ENCODE results near the gene TRMT61A.

Gene TRMT61A

DNA sequence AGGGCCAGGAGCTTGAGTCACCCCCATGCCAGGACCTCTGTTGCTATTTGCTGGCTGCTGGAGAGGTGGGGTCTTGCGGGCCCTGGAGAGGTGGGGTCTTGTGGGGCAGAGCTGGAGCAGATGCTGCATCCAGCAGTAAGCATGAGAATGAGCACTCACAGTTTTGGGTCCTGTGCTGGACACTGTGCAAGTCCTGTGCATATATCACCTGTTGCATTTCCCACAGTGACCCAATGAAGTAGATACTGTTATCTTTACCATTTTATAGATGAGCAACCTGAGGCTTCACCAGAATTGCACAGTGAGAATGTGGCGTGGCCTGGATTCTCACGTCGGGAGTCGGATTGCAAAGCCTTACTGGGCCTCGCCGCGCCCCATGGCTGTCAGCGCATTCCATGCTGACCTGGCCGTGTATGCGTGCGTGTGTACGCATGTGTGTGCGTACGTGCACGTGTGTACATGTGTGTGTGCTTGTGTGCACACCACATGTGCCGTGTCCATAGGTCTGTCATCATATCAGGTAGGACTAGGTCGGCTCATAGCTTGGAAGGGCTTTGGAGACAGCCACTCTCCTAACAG lies 45.8 kb downstream of the TRMT61A start:
- no peak for DNase-seq

DNA sequence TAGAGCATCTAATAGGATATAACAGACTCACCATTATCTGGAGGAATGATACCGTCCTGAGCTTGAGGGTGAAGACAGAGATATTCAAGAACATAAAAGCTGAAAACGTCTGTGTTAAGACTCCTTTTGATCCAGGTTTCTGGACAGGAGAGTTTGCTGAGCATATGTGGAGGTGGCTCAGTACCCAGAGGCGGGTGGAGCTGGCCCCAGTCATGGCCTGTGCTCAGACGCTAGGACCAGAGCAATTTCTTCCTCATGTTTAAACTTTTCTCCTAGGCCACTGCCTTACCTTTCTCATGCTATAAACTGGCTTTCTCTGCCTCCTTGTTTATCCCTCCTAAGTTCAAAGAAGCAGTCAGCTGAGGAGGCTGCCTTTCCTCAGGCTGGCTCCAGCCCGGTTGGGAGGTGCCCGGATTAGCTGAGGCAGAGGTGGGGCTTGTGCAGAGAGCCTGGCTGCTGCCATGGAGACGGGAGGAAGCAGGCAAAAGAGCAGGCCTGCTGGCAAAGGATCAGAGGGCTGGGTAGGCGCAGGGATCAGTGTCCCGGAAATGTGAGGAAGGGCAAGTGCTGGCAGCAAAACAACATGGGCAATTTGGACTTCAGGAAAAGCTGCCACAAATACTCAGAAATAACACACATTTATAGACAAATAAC lies 47.5 kb downstream of the TRMT61A start:
- DNase-seq, result no peak

DNA sequence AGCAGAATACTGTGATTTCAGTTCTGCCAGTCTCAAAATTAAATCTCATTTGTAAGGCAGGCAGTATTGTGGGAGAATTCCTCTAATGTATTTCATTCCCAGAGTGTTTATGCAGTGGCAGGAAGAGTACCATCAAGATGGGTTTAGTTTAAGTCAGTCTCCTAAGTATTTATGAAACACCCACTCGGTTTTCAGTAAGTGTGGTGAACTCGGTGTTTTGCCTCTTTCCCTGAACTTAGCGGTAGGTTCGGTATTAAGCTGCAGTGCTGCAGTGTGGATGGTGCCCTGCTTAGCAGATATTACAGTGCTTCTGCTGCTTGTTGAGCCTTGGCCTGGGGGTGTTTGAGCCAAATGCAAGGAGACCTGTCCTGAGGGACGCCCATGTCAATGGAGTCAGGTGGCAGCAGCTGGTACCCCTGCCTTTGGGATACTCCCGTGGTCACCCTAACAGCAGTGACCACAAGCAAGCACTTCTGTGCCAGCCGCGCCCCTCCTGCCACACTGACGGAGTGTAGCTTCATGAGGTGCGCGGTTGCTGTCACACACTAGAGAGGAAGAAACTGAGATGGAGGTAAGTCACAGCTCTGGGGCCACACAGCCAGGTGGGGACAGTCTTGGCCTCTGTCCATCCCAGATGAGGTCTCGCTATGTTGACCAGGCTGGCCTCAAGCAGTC lies 49.5 kb downstream of the TRMT61A start:
- DNase-seq, result no peak

DNA sequence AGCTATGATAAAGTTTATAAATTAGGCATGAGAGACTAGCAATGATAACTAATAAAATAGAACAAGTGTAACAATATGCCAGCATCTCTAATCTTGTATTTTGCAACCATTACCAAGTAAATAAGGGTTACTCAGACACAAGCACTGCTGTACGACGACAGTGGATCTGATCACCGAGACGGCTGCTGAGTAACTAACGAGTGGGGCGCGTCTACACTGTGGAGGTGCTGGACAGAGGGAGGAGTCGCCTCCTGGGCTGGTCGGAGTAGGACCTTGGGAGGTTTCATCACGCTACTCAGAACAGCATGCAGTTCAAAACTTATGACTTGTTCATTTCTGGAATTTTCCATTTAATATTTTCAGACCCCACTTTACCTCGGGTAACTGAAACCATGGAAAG lies 52.2 kb downstream of the TRMT61A start:
- DNase-seq, result no peak

DNA sequence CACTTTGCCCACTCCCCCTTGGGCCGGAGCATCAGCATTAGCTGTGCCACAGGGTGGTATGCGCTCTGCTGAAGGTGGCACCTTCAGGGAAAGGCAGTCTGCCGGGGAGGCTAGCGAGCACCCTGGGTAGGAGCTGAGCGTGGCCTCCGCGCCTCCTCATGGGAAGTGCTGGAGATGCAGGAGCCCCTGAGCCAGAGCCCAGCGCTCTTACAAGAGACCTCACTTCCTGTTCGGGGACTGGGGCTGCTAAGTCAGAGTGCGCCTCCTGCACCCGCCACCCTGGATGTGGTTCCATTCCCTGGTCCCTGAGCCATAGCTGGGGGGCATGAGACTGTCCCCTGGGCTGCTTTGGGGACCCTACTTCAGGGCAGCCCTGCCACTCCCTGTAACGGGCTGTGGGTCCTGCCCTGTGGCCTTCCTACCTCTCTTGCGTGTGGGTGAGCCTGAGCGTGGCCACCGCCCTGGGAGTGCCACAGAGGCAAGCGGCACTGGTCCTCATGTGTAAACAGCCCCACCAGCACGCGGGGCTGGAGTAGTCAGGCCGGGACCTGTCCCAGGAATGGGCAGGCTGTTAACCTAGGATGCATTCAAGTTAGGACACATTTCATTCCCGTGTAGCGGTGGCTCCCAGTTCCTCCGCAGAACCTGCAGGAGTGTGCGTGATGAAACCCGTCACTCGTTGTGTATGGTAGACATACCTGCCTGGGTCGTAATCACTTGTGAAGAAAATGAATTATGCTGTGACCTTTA lies 53.1 kb downstream of the TRMT61A start:
- no peak for DNase-seq

DNA sequence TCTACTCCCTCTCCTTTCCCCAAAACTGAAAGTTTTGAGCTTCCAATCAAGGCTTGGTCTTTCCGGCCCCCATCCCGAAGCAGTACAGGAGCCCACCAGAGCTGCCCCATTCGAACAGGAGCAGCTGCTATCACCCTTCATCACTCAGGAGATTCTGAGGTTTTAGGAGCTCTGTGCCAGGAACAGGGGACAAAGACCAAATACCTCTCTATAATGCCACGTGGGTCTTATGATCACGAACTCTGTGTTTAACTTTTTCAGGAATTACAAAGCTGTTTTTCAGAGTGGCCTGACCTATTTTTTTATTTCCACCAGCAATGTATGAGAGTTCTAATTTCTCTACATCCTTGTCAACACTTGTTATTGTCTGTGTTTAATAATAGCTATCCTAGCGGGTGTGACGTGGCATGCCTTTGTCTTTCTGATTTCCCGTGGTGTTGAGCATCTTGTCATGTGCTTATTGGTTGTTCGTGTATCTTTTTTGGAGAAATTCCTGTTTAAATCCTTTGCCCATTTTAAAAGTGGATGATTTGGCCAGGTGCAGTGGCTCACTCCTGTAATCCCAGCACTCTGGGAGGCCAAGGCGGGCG lies 55.4 kb downstream of the TRMT61A start:
- no peak for DNase-seq
